A549 (cell line): ENCODE data around the gene NME2. TPM values are rescaled to one million over a fixed set of nuclear protein-coding genes. Genes with fewer than 3 reads are reported as not detected.

ENCODE experiments used
- ATAC-seq, 2 experiments: fragments of 200-7000 bp in 1 of 2; fragments of >200 bp in 1 of 2; cut with Nextera tagmentation in 1 of 2; cut with Tn5 transposase in 1 of 2; 3 replicates each; pipeline versions ENCODE4 v1.8.0 to v1.9.1; 2018 to 2020; ENCODE audit warnings: mild to moderate bottlenecking in 1 of 2, moderate library complexity in 1 of 2
- CTCF ChIA-PET: fragments of 300-600 bp; sonication (Branson Sonifier 250); formaldehyde crosslinking; extraction: SDS; loops from one replicate; lab custom pipeline; 2021; ENCODE audit warnings: antibody characterized with exemption, inconsistent platforms; lab: Yijun Ruan, JAX
- POLR2A ChIA-PET: fragments of 350-600 bp; formaldehyde crosslinking; extraction: SDS; loops from one replicate; lab custom pipeline; 2021; ENCODE audit warnings: antibody characterized with exemption, inconsistent platforms; lab: Yijun Ruan, JAX
- DNase-seq, 2 experiments: peaks; one replicate each; pipeline versions ENCODE4 v3.0.0 to v3.0.0-alpha.2; 2011 to 2016; ENCODE audit warnings: low read depth in 1 of 2, low spot score in 1 of 2
- FAIRE-seq: peaks from 2 replicates; lab custom pipeline; 2011; peaks lifted over from hg19 to GRCh38; lab: Jason Lieb, UNC
- H3K27ac ChIP-seq, 2 experiments: fragments of >200 bp; sonication (Bioruptor Twin); formaldehyde crosslinking; 3 replicates each; pipeline ENCODE4 v1.5.1; 2016 to 2017
- H3K4me1 ChIP-seq: fragments of >200 bp; sonication (Bioruptor Twin); formaldehyde crosslinking; 3 replicates; pipeline ENCODE4 v1.6.1; 2016
- H3K4me2 ChIP-seq: fragments of >200 bp; sonication (Bioruptor Twin); formaldehyde crosslinking; 3 replicates; pipeline ENCODE4 v1.6.1; 2016
- H3K4me3 ChIP-seq: fragments of >200 bp; sonication (Bioruptor Twin); formaldehyde crosslinking; 3 replicates; pipeline ENCODE4 v1.5.1; 2016
- H3K9me3 ChIP-seq: fragments of >200 bp; sonication (Bioruptor Twin); formaldehyde crosslinking; 3 replicates; pipeline ENCODE4 v1.6.1; 2016
- BHLHE40 ChIP-seq: IDR thresholded peaks from 2 replicates; pipeline ENCODE4 v1.6.1; 2012; ENCODE audit warnings: low read depth, low read length, inconsistent platforms
- CBX2 ChIP-seq: fragments of 200-600 bp; sonication (generic); IDR thresholded peaks from 2 replicates; pipeline ENCODE4 v1.6.1; 2016; ENCODE audit warnings: low read depth, mild to moderate bottlenecking, borderline replicate concordance
- CBX8 ChIP-seq: fragments of 200-600 bp; sonication (generic); IDR thresholded peaks from 2 replicates; pipeline ENCODE4 v1.6.1; 2016
- CEBPB ChIP-seq, 2 experiments: fragments of >200 bp in 1 of 2; sonication (Bioruptor Twin) in 1 of 2; formaldehyde crosslinking in 1 of 2; IDR thresholded peaks; 2 replicates each; pipeline ENCODE4 v1.6.1; 2012 to 2016
- CHD2 ChIP-seq: fragments of 150-350 bp; IDR thresholded peaks from 2 replicates; pipeline ENCODE4 v1.6.1; 2014; ENCODE audit warnings: low read length; ENCODE audit not compliant: partially characterized antibody
- EHF ChIP-seq: fragments of 250-450 bp; sonication (Bioruptor Pico); IDR thresholded peaks from 2 replicates; pipeline ENCODE4 v1.5.0; 2020; ENCODE audit warnings: mild to moderate bottlenecking
- EHMT2 ChIP-seq: fragments of 200-600 bp; sonication (generic); IDR thresholded peaks from 2 replicates; pipeline ENCODE4 v1.6.1; 2016; ENCODE audit warnings: antibody characterized with exemption, low read depth, mild to moderate bottlenecking, moderate library complexity
- EP300 ChIP-seq, 2 experiments: fragments of >200 bp; sonication (Bioruptor Twin); formaldehyde crosslinking; IDR thresholded peaks; 2 replicates in 1 of 2; 3 replicates in 1 of 2; pipeline ENCODE4 v1.6.1; 2016 to 2017
- ESRRA ChIP-seq: fragments of 150-350 bp; IDR thresholded peaks from 2 replicates; pipeline ENCODE4 v1.6.1; 2014; ENCODE audit warnings: mild to moderate bottlenecking, low read length, borderline replicate concordance
- FOSB ChIP-seq: fragments of 250-450 bp; sonication (Bioruptor Pico); IDR thresholded peaks from 2 replicates; pipeline ENCODE4 v1.5.0; 2020; ENCODE audit warnings: mild to moderate bottlenecking, moderate library complexity
- GATA3 ChIP-seq: IDR thresholded peaks from 2 replicates; pipeline ENCODE4 v1.6.1; 2012; ENCODE audit warnings: borderline replicate concordance
- HDAC2 ChIP-seq: fragments of 200-600 bp; sonication (generic); IDR thresholded peaks from 2 replicates; pipeline ENCODE4 v1.6.1; 2016
- HEYL ChIP-seq: fragments of 250-450 bp; sonication (Bioruptor Pico); IDR thresholded peaks from 2 replicates; pipeline ENCODE4 v1.8.0; 2021; ENCODE audit warnings: mild to moderate bottlenecking, moderate library complexity
- HOXA7 ChIP-seq: fragments of 250-450 bp; sonication (Bioruptor Pico); IDR thresholded peaks from 2 replicates; pipeline ENCODE4 v1.5.0; 2020; ENCODE audit warnings: mild to moderate bottlenecking, moderate library complexity
- HOXB5 ChIP-seq: fragments of 250-450 bp; sonication (Bioruptor Pico); IDR thresholded peaks from 2 replicates; pipeline ENCODE4 v1.5.0; 2020; ENCODE audit warnings: mild to moderate bottlenecking, moderate library complexity
- JUN ChIP-seq, 2 experiments: fragments of >200 bp; sonication (Bioruptor Twin); formaldehyde crosslinking; IDR thresholded peaks; 2 replicates in 1 of 2; 3 replicates in 1 of 2; pipeline ENCODE4 v1.6.1; 2016 to 2017
- KDM1A ChIP-seq: fragments of 200-600 bp; sonication (generic); IDR thresholded peaks from 2 replicates; pipeline ENCODE4 v1.6.1; 2016; ENCODE audit warnings: low read depth, mild to moderate bottlenecking
- MAZ ChIP-seq: fragments of 150-350 bp; IDR thresholded peaks from 2 replicates; pipeline ENCODE4 v1.6.1; 2014; ENCODE audit warnings: antibody characterized with exemption, low read depth, low read length, borderline replicate concordance
- MYC ChIP-seq: IDR thresholded peaks from 2 replicates; pipeline ENCODE4 v1.6.1; 2012; ENCODE audit warnings: mild to moderate bottlenecking, inconsistent platforms, low read length, improper control_type of control experiment, borderline replicate concordance
- RAD21 ChIP-seq, 2 experiments: fragments of >200 bp in 1 of 2; sonication (Bioruptor Twin) in 1 of 2; formaldehyde crosslinking in 1 of 2; IDR thresholded peaks in 1 of 2; conservative IDR thresholded peaks in 1 of 2; 2 replicates in 1 of 2; 3 replicates in 1 of 2; pipeline ENCODE4 v1.6.1; 2012 to 2018; ENCODE audit warnings: inconsistent platforms in 1 of 2
- RARB ChIP-seq: fragments of 250-450 bp; sonication (Bioruptor Pico); IDR thresholded peaks from 2 replicates; pipeline ENCODE4 v1.8.0; 2021; ENCODE audit warnings: mild to moderate bottlenecking, moderate library complexity
- TP53 ChIP-seq: fragments of 250-450 bp; sonication (Bioruptor Pico); IDR thresholded peaks from 2 replicates; pipeline ENCODE4 v1.5.0; 2021; ENCODE audit warnings: mild to moderate bottlenecking, moderate library complexity
- ZNF302 ChIP-seq: fragments of 250-450 bp; sonication (Bioruptor Pico); IDR thresholded peaks from 2 replicates; pipeline ENCODE4 v1.9.0; 2021; ENCODE audit warnings: inconsistent platforms, mild to moderate bottlenecking, moderate library complexity
- WGBS: methylation state at CpG from one replicate; pipeline ENCODE4 v1.1.6; 2017; ENCODE audit errors: missing lambda C conversion rate; 5-methylcytosine and 5-hydroxymethylcytosine counted together
- polyA plus RNA-seq, 4 experiments: library from polyadenylated mRNA; depleted of rRNA in 3 of 4; stranded (reverse); fragments of >200 nt; fragmentation: RNase III in 1 of 4; extraction: RNeasy Plus Mini Kit Qiagen cat#74134 plus additional on column Dnase treatment in 1 of 4; gene quantifications; 2 replicates in 3 of 4; 3 replicates in 1 of 4; pipeline ENCODE4 v1.2.3, GENCODE V29; 2011 to 2017
- TF ChIP-seq, protein P1 (sequence below): IDR thresholded peaks from 2 replicates; pipeline ENCODE4 v1.6.1; 2012
- TF ChIP-seq, protein P2 (sequence below): fragments of 200-600 bp; sonication (generic); IDR thresholded peaks from 2 replicates; pipeline ENCODE4 v1.6.1; 2016; ENCODE audit warnings: antibody characterized with exemption, mild to moderate bottlenecking, moderate library complexity
- TF ChIP-seq, protein P3 (sequence below): fragments of >200 bp; sonication (Bioruptor Twin); formaldehyde crosslinking; IDR thresholded peaks from 3 replicates; pipeline ENCODE4 v1.6.1; 2016
- TF ChIP-seq, protein P4 (sequence below): fragments of 250-450 bp; sonication (Bioruptor Pico); IDR thresholded peaks from 2 replicates; pipeline ENCODE4 v1.5.0; 2020; ENCODE audit warnings: low read depth, mild to moderate bottlenecking, moderate library complexity
- TF ChIP-seq, protein P5 (sequence below): fragments of >200 bp; sonication (Bioruptor Twin); formaldehyde crosslinking; IDR thresholded peaks from 3 replicates; pipeline ENCODE4 v1.5.1; 2016

The NME2 gene
- polyA plus RNA-seq, 2 of the 4 experiments (the other 2 are of a cell fraction): 1,425 to 1,862 TPM

DNA sequence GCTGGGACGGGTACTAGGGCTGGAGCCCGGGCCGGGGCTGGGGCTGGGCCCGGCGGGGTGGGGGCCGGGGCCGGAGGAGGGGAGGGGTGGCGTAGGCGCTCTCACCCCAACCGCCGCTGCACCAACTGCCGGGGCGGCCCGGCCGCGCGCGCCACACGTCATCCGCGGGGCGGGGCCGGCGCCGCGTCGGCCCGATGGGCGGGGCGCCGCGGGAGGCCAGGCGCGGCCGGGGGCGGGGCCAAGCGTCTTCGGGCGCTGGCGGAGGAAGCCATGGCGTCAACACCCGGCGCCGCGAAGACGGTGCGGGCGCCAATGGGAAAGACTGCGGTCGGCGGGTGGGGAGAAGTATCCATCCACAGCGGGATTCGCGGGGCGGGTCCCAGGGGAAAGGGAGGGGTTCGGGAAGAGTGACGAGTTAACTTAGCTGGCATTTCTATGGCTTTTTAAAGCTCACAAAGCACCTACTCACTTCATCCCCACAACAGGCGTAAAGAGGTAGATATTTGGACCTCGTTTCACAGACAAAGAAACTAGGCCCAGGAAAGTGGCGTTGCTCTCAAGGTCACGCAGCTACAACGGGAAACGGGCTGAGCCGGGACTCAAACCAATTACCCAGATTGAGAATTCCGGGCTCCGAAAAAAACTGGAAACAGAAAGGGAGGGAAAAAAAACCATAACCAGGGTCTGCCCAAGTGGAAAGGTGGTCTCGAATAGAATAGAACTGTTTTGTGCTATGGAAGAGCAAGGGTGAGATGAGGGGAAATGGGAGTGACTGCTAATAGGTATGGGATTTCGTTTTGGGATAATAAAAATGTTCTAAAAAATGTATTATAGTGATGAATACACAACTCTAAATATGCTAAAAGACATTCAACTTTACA lies 45.2 kb upstream of the NME2 start, which contains the start of gene SPAG9 (continued):
- TF ChIP-seq BHLHE40: no peak
- TF ChIP-seq, protein P1, sequence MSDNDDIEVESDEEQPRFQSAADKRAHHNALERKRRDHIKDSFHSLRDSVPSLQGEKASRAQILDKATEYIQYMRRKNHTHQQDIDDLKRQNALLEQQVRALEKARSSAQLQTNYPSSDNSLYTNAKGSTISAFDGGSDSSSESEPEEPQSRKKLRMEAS: peak; percentile 77
- TF ChIP-seq, protein P2, sequence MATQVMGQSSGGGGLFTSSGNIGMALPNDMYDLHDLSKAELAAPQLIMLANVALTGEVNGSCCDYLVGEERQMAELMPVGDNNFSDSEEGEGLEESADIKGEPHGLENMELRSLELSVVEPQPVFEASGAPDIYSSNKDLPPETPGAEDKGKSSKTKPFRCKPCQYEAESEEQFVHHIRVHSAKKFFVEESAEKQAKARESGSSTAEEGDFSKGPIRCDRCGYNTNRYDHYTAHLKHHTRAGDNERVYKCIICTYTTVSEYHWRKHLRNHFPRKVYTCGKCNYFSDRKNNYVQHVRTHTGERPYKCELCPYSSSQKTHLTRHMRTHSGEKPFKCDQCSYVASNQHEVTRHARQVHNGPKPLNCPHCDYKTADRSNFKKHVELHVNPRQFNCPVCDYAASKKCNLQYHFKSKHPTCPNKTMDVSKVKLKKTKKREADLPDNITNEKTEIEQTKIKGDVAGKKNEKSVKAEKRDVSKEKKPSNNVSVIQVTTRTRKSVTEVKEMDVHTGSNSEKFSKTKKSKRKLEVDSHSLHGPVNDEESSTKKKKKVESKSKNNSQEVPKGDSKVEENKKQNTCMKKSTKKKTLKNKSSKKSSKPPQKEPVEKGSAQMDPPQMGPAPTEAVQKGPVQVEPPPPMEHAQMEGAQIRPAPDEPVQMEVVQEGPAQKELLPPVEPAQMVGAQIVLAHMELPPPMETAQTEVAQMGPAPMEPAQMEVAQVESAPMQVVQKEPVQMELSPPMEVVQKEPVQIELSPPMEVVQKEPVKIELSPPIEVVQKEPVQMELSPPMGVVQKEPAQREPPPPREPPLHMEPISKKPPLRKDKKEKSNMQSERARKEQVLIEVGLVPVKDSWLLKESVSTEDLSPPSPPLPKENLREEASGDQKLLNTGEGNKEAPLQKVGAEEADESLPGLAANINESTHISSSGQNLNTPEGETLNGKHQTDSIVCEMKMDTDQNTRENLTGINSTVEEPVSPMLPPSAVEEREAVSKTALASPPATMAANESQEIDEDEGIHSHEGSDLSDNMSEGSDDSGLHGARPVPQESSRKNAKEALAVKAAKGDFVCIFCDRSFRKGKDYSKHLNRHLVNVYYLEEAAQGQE: peak; percentile 46
- TF ChIP-seq EP300 (IDR thresholded peaks at IDR 0.05): no peak
- peak; percentile 95; the same call in 1 of the 2 replicates for TF ChIP-seq HOXA7
- TF ChIP-seq, protein P3, sequence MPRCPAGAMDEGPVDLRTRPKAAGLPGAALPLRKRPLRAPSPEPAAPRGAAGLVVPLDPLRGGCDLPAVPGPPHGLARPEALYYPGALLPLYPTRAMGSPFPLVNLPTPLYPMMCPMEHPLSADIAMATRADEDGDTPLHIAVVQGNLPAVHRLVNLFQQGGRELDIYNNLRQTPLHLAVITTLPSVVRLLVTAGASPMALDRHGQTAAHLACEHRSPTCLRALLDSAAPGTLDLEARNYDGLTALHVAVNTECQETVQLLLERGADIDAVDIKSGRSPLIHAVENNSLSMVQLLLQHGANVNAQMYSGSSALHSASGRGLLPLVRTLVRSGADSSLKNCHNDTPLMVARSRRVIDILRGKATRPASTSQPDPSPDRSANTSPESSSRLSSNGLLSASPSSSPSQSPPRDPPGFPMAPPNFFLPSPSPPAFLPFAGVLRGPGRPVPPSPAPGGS: peak; percentile 96
- TF ChIP-seq JUN (IDR thresholded peaks at IDR 0.05): peak; percentile 25 to 94; a peak in 4 of 5 replicates
- TF ChIP-seq, protein P4, sequence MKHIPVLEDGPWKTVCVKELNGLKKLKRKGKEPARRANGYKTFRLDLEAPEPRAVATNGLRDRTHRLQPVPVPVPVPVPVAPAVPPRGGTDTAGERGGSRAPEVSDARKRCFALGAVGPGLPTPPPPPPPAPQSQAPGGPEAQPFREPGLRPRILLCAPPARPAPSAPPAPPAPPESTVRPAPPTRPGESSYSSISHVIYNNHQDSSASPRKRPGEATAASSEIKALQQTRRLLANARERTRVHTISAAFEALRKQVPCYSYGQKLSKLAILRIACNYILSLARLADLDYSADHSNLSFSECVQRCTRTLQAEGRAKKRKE (CRISPR knock-in tag): no peak
- TF ChIP-seq FOSB (CRISPR knock-in tag): peak; percentile 94
- peak; percentile 4 to 5; a peak in 1 of 5 replicates for TF ChIP-seq RAD21 (conservative IDR thresholded peaks at IDR 0.05 in 1 of 2, IDR thresholded peaks at IDR 0.05 in 1 of 2)
- peak; percentile 65; the same call in 1 of the 2 replicates for TF ChIP-seq MYC

DNA sequence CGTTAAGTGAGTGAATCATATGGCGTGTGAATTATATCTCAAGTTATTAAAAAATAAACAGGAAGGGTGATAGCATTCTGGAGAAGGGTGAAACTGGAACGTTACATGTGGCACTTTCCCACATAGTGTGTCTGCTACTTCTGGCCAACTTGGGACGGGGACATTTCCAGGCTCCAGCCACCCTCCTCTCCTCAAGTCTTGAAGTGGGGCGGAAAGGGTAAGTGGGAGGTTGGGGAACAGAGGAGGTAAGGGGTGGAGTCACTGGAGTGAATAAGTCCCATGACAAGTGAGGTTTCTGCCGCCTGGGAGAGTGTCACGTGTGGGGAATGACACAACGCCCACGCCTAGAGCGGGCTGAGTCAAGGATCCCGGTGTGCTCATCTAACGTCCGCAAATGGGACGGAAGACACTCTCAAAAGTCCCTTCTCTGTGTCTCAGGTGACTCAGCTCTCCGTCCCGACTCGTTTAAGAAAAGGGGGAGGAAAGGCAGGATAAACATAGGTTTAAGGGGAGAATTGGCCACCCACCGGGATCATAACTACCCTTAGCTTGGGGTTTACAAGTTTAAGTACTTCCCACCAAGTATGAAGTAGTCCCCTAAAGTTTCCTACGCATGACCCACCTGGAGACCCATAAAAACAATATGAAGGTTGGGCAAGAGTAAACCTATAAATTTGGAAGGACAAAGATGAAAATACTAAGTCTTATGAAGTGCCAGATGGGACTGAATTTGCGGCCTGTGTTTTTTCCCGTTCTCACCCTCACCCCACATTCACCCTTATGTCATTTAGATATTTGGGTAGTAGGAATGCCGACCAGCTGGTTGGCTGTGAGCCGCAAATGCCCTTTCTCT lies 44.4 kb upstream of the NME2 start:
- peak; percentile 76 to 88 for ATAC-seq
- no peaks in the 10 kb centered on the region for H3K9me3 ChIP-seq
- POLR2A ChIA-PET: interaction anchor here (0.6 to 4.2 kb wide), 13 partner anchors 9 to 256 kb away, joined by 3 to 41 read pairs (median 6); partner anchors contain the start of genes MBTD1, NME1, NME2 and TOB1
- no peak for FAIRE-seq
- H3K4me3 ChIP-seq: peak overlapping the region; percentile 77
- CTCF ChIA-PET: interaction anchor here (0.8 to 12.1 kb wide), 8 partner anchors 9 to 279 kb away, joined by 3 to 119 read pairs (median 4); partner anchors contain the start of gene NME1
- peak overlapping the region; percentile 89 to 92 for H3K27ac ChIP-seq
- peak overlapping the region; percentile 92 for H3K4me2 ChIP-seq
- H3K4me1 ChIP-seq: peaks cover 51% of the 10 kb centered on the region
- peak; percentile 99 for DNase-seq
- WGBS: 2% methylated on average over 23 of the region's 23 CpGs
- TF ChIP-seq MAZ (peak; percentile 56; the same call in 1 of the 2 replicates), GATA3 (peak; percentile 26; the same call in 1 of the 2 replicates), KDM1A (no peak), RARB (peak; percentile 54), CEBPB (IDR thresholded peaks at IDR 0.05) (peak; percentile 58 to 81), TP53 (CRISPR knock-in tag) (peak; percentile 84; the same call in 1 of the 2 replicates), CHD2 (peak; percentile 41), JUN (IDR thresholded peaks at IDR 0.05) (peak; percentile 21 to 68; a peak in 3 of 5 replicates), EHMT2 (no peak), HDAC2 (no peak), EP300 (IDR thresholded peaks at IDR 0.05) (peak; percentile 32 to 71; a peak in 2 of 5 replicates), ZNF302 (CRISPR knock-in tag) (no peak), HEYL (CRISPR knock-in tag) (no peak), CBX2 (no peak), EHF (no peak), ESRRA (0 out of 2 replicates have a peak, but pooled peaks have one; percentile 52), HOXB5 (peak; percentile 45; the same call in 1 of the 2 replicates), CBX8 (no peak)
- TF ChIP-seq, protein P5, sequence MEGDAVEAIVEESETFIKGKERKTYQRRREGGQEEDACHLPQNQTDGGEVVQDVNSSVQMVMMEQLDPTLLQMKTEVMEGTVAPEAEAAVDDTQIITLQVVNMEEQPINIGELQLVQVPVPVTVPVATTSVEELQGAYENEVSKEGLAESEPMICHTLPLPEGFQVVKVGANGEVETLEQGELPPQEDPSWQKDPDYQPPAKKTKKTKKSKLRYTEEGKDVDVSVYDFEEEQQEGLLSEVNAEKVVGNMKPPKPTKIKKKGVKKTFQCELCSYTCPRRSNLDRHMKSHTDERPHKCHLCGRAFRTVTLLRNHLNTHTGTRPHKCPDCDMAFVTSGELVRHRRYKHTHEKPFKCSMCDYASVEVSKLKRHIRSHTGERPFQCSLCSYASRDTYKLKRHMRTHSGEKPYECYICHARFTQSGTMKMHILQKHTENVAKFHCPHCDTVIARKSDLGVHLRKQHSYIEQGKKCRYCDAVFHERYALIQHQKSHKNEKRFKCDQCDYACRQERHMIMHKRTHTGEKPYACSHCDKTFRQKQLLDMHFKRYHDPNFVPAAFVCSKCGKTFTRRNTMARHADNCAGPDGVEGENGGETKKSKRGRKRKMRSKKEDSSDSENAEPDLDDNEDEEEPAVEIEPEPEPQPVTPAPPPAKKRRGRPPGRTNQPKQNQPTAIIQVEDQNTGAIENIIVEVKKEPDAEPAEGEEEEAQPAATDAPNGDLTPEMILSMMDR: no peak
